ENCODE results near the gene PCAT7.
"Not testable (repeated sequence)": the region's sequence is repeated elsewhere in the genome, so short reads cannot be mapped to it uniquely, and the experiment has no call there.

DNA sequence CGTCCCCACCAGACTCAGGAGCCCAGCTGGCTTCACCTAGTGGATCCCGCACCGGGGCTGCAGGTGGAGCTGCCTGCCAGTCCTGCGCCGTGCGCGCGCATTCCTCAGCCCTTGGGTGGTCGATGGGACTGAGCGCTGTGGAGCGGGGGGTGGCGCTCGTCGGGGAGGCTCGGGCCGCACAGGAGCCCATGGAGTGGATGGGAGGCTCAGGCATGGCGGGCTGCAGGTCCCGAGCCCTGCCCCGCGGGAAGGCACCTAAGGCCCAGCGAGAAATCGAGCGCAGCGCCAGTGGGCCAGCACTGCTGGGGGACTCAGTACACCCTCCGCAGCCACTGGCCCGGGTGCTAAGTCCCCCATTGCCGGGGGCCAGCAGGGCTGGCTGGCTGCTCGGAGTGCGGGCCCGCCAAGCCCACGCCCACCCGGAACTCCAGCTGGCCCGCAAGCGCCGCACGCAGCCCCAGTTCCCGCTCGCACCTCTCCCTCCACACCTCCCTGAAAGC, 36.2 kb downstream of the PCAT7 start:
- TF ChIP-seq, protein P1, sequence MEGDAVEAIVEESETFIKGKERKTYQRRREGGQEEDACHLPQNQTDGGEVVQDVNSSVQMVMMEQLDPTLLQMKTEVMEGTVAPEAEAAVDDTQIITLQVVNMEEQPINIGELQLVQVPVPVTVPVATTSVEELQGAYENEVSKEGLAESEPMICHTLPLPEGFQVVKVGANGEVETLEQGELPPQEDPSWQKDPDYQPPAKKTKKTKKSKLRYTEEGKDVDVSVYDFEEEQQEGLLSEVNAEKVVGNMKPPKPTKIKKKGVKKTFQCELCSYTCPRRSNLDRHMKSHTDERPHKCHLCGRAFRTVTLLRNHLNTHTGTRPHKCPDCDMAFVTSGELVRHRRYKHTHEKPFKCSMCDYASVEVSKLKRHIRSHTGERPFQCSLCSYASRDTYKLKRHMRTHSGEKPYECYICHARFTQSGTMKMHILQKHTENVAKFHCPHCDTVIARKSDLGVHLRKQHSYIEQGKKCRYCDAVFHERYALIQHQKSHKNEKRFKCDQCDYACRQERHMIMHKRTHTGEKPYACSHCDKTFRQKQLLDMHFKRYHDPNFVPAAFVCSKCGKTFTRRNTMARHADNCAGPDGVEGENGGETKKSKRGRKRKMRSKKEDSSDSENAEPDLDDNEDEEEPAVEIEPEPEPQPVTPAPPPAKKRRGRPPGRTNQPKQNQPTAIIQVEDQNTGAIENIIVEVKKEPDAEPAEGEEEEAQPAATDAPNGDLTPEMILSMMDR (conservative IDR thresholded peaks at IDR 0.05), result not testable (repeated sequence)
- TF ChIP-seq EZH2 (IDR thresholded peaks at IDR 0.05; ENCODE audit: low read depth), result not testable (repeated sequence)
